Measurements from ENCODE around the gene CDC25B. TPM values are rescaled to one million over a fixed set of nuclear protein-coding genes. Genes with fewer than 3 reads are reported as not detected.

The CDC25B gene
- total and polyA plus RNA-seq, 2 of the 13 experiments (the other 11 are each of a cell fraction or from before 2014, with no cell fraction given): 14.5 to 19.4 TPM

DNA sequence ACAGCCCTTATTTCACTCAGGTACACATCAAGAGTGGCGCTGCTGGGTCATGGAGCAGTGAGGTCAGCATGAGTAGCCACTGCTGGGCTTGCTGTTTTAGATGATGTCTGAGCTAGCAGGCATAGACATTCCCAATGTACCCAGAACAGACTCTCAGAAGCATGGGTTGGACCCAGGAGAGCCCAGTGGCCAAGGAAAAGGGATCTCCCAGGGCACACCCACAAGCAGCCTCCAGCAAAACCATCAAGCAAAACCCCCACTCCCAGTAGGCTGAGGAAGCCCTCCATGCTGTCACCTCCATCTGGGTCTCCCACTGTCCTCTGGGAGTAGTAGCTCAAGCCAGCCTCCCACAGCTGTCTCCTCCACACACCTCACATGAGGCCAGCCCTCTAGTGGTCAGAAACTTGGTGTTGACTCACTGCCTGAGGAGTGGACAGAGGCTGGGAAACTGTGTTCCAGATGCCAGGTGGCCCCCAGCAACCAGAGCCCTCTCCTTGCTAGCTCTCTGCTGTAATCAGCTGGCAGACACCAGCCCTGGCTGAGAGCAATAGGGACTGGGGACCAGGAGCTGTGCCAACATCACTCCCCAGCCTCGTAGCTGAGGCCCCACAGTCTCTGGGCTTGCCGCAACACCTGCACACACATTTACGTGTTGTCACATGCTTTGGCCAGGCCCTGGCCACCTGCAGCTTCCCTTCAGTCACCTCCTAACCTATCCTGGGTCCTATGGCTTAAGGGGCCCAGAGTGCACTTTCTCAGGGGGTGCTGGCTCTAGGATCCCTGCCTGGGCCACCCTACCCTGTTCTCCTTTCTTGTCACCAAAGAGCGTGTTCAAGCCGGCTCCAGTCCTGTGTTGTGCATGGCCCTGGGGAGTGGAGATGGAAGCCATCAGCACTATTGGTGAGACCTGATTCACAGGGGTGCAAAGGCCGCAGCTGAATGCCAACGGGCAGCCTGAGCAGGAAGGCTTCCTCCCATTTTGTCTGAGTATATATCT lies 22.3 kb downstream of the CDC25B start (continued):
- TF ChIP-seq TGIF2 (CRISPR knock-in tag; IDR thresholded peaks at IDR 0.05) (peak; percentile 97), TBP (CRISPR knock-in tag; IDR thresholded peaks at IDR 0.05) (no peak), ZBTB10 (CRISPR knock-in tag; IDR thresholded peaks at IDR 0.05; ENCODE audit: borderline replicate concordance) (no peak), ZNF354B (CRISPR knock-in tag; IDR thresholded peaks at IDR 0.05) (peak; percentile 55; the same call in 1 of the 2 replicates), ATF2 (CRISPR knock-in tag; IDR thresholded peaks at IDR 0.05) (peak; percentile 52; the same call in 1 of the 2 replicates), SETDB1 (CRISPR knock-in tag; IDR thresholded peaks at IDR 0.05; ENCODE audit: borderline replicate concordance) (no peak), CBX2 (IDR thresholded peaks at IDR 0.05; ENCODE audit: low read depth, low read length) (no peak), CBX2 (CRISPR knock-in tag; IDR thresholded peaks at IDR 0.05; ENCODE audit: low read depth) (no peak), PRDM15 (CRISPR knock-in tag; IDR thresholded peaks at IDR 0.05) (no peak), NR2F2 (IDR thresholded peaks at IDR 0.05; ENCODE audit: borderline replicate concordance, low read depth) (no peak), ZNF691 (CRISPR knock-in tag; IDR thresholded peaks at IDR 0.05; ENCODE audit: borderline replicate concordance, low read depth) (peak; percentile 97), ZNF781 (CRISPR knock-in tag; IDR thresholded peaks at IDR 0.05; ENCODE audit: borderline replicate concordance, not compliant biosample characterization) (peak; percentile 84), TMF1 (CRISPR knock-in tag; IDR thresholded peaks at IDR 0.05; ENCODE audit: low read depth) (no peak; the same call in 1 of the 2 replicates), FOXP1 (IDR thresholded peaks at IDR 0.05) (no peak), FOXP1 (CRISPR knock-in tag; IDR thresholded peaks at IDR 0.05) (no peak), ZNF17 (CRISPR knock-in tag; IDR thresholded peaks at IDR 0.05) (no peak), RAD51 (IDR thresholded peaks at IDR 0.05; ENCODE audit: borderline replicate concordance) (no peak), ZNF34 (CRISPR knock-in tag; IDR thresholded peaks at IDR 0.05; ENCODE audit: borderline replicate concordance) (no peak), HNRNPL (IDR thresholded peaks at IDR 0.05; ENCODE audit: low read depth, low read length) (0 out of 2 replicates have a peak, but pooled peaks have one; percentile 51), MAX (IDR thresholded peaks at IDR 0.05) (peak; percentile 90), MAFF (IDR thresholded peaks at IDR 0.05; ENCODE audit: low read depth, low read length) (no peak)

Measured in HepG2 (cell line).